Ovary (tissue), 3 donors: ENCODE measurements around the gene KLHL18.

Experiments used
- POLR2A ChIP-seq: fragments of 450-650 bp; IDR thresholded peaks from one replicate; pipeline ENCODE4 v1.6.1; 2017; ENCODE audit warnings: antibody characterized with exemption, mild to moderate bottlenecking, moderate library complexity
- TF ChIP-seq, protein P1 (sequence below), 3 donors: fragments of 450-650 bp in 2 of 3; fragments of 200-600 bp in 1 of 3; IDR thresholded peaks; one replicate each; pipeline versions ENCODE4 v1.5.1 to v1.8.0; 2016 to 2022; ENCODE audit warnings: antibody characterized with exemption in 3 of 3, mild to moderate bottlenecking in 1 of 3
- donor health status: DM: no; HTN: no; CAD: no.

GRCh38 chr3:47359323-47359722, 76.6 kb downstream of the KLHL18 start:
- TF ChIP-seq, protein P1, sequence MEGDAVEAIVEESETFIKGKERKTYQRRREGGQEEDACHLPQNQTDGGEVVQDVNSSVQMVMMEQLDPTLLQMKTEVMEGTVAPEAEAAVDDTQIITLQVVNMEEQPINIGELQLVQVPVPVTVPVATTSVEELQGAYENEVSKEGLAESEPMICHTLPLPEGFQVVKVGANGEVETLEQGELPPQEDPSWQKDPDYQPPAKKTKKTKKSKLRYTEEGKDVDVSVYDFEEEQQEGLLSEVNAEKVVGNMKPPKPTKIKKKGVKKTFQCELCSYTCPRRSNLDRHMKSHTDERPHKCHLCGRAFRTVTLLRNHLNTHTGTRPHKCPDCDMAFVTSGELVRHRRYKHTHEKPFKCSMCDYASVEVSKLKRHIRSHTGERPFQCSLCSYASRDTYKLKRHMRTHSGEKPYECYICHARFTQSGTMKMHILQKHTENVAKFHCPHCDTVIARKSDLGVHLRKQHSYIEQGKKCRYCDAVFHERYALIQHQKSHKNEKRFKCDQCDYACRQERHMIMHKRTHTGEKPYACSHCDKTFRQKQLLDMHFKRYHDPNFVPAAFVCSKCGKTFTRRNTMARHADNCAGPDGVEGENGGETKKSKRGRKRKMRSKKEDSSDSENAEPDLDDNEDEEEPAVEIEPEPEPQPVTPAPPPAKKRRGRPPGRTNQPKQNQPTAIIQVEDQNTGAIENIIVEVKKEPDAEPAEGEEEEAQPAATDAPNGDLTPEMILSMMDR (IDR thresholded peaks at IDR 0.05), result no peak
- no peak for TF ChIP-seq POLR2A
